Lower leg skin (tissue), 3 donors: ENCODE data around the gene TTC3.

Source experiments
- POLR2A ChIP-seq, 2 donors: fragments of 450-650 bp; IDR thresholded peaks; one replicate each; pipeline ENCODE4 v1.6.1; 2016 to 2017; ENCODE audit warnings: antibody characterized with exemption in 2 of 2, mild to moderate bottlenecking in 1 of 2, moderate library complexity in 1 of 2
- TF ChIP-seq, protein P1 (sequence below), 3 donors: fragments of 450-650 bp; IDR thresholded peaks; one replicate each; pipeline ENCODE4 v1.5.1; 2016; ENCODE audit warnings: antibody characterized with exemption in 3 of 3, mild to moderate bottlenecking in 3 of 3, moderate library complexity in 2 of 3

DNA sequence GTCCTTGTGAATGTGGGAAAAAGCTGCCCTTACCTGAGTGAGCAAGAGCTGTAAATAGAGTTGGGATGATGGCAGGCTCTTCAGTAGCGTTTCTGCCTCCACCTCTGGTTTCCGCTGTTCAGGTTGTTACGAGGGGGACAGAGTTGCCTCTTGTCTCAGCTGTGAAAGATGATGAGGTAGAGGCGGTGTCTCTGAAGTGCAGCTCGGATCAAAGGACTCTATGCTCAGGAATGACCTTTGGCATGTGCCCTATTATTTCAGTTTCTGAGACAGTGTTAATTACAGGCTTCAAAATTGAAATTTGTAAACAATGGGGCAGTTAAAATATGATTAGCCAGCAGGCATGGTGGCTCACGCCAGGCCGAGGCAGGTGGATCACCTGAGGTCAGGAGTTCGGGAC, 123.8 kb downstream of the TTC3 start:
- TF ChIP-seq, protein P1, sequence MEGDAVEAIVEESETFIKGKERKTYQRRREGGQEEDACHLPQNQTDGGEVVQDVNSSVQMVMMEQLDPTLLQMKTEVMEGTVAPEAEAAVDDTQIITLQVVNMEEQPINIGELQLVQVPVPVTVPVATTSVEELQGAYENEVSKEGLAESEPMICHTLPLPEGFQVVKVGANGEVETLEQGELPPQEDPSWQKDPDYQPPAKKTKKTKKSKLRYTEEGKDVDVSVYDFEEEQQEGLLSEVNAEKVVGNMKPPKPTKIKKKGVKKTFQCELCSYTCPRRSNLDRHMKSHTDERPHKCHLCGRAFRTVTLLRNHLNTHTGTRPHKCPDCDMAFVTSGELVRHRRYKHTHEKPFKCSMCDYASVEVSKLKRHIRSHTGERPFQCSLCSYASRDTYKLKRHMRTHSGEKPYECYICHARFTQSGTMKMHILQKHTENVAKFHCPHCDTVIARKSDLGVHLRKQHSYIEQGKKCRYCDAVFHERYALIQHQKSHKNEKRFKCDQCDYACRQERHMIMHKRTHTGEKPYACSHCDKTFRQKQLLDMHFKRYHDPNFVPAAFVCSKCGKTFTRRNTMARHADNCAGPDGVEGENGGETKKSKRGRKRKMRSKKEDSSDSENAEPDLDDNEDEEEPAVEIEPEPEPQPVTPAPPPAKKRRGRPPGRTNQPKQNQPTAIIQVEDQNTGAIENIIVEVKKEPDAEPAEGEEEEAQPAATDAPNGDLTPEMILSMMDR (IDR thresholded peaks at IDR 0.05) = no peak
- TF ChIP-seq POLR2A (IDR thresholded peaks at IDR 0.05) = no peak
